Adrenal gland (tissue), 5 donors: ENCODE results near the gene NINL.

Experiments
- POLR2A ChIP-seq, 2 donors: fragments of 450-650 bp; IDR thresholded peaks; one replicate each; pipeline ENCODE4 v1.6.1; 2017; ENCODE audit warnings: antibody characterized with exemption in 2 of 2, mild to moderate bottlenecking in 2 of 2, moderate library complexity in 1 of 2
- TF ChIP-seq, protein P1 (sequence below), 6 experiments: fragments of 450-650 bp in 4 of 6; fragments of 200-600 bp in 2 of 6; sonication (generic) in 1 of 6; IDR thresholded peaks; 1 replicate in 5 of 6; 2 replicates in 1 of 6; pipeline versions ENCODE4 v1.5.1 to v1.8.0; 2016 to 2021; ENCODE audit warnings: antibody characterized with exemption in 6 of 6, mild to moderate bottlenecking in 2 of 6, moderate library complexity in 1 of 6
- donor health status: DM: no; HTN: no; CAD: no.

- TF ChIP-seq, protein P1, sequence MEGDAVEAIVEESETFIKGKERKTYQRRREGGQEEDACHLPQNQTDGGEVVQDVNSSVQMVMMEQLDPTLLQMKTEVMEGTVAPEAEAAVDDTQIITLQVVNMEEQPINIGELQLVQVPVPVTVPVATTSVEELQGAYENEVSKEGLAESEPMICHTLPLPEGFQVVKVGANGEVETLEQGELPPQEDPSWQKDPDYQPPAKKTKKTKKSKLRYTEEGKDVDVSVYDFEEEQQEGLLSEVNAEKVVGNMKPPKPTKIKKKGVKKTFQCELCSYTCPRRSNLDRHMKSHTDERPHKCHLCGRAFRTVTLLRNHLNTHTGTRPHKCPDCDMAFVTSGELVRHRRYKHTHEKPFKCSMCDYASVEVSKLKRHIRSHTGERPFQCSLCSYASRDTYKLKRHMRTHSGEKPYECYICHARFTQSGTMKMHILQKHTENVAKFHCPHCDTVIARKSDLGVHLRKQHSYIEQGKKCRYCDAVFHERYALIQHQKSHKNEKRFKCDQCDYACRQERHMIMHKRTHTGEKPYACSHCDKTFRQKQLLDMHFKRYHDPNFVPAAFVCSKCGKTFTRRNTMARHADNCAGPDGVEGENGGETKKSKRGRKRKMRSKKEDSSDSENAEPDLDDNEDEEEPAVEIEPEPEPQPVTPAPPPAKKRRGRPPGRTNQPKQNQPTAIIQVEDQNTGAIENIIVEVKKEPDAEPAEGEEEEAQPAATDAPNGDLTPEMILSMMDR (IDR thresholded peaks at IDR 0.05) = no peak
- no peak for TF ChIP-seq POLR2A (IDR thresholded peaks at IDR 0.05)
Observed at GRCh38 chr20:25549843-25550477, 35.4 kb downstream of the NINL start.
